IPS-18a (cell line): Measurements from ENCODE around the gene SMARCD3.

Experiments used
- H3K27ac ChIP-seq: one replicate; pipeline ENCODE4 v1.5.1; 2013; ENCODE audit warnings: low read length
- H3K27me3 ChIP-seq: one replicate; pipeline ENCODE4 v1.6.1; 2013; ENCODE audit warnings: mild to moderate bottlenecking, low read length; ENCODE audit not compliant: control insufficient read depth, insufficient read depth
- H3K36me3 ChIP-seq: one replicate; pipeline ENCODE4 v1.6.1; 2013; ENCODE audit warnings: low read depth, low read length; ENCODE audit not compliant: control insufficient read depth
- H3K4me1 ChIP-seq: one replicate; pipeline ENCODE4 v1.6.1; 2013; ENCODE audit warnings: low read depth, low read length; ENCODE audit not compliant: control insufficient read depth
- H3K4me3 ChIP-seq: one replicate; pipeline ENCODE4 v1.5.1; 2013; ENCODE audit warnings: low read length
- H3K9ac ChIP-seq: one replicate; pipeline ENCODE4 v1.6.1; 2013; ENCODE audit warnings: mild to moderate bottlenecking, low read length, moderate library complexity
- H3K9me3 ChIP-seq: one replicate; pipeline ENCODE4 v1.6.1; 2013; ENCODE audit warnings: low read depth, low read length; ENCODE audit not compliant: control insufficient read depth

Gene SMARCD3

DNA sequence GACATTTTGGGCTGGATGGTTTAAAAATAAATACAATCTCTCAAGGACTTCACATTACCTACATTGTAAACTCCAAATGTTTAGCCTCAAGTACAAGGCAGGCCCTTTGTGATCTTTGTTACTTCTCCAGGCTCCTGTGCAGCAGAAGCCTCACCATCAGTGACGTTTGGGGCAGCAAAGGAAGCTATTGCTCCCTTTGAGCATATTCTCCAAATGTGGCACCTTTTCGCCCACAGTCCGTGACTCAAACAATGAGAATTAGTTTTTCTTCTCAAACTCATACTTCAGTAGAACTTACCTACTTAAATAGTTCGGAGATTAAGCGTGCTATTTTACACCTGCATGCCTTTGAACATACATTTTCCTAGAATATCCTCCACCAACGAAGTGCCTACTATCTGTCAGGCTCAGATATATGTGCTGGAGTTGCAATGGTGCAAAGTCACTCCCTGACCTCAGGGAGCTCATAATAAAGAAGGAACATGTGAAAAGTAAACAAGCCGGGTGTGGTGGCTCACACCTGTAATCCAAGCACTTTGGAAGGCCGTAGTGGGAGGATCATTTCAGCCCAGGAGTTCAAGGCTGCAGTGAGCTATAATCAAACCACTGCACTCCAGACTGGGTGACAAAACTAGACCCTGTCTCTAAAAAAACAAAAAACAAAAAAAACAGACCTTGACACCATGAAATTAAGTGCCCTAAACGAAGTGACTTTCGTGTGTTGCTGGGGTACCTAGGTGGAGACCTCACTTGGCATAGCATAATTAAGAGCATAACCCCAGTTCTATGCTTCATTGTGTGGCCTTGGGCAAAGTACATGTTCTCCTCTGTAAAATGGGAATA lies 20.2 kb downstream of the SMARCD3 start:
- Histone ChIP-seq H3K36me3 (peaks cover 17% of the 10 kb centered on the region), H3K27ac (peak overlapping the region; percentile 62), H3K9me3 (no peaks in the 10 kb centered on the region), H3K4me3 (peak overlapping the region; percentile 78), H3K9ac (peak overlapping the region; percentile 70), H3K27me3 (no peaks in the 10 kb centered on the region), H3K4me1 (peaks cover 10% of the 10 kb centered on the region)

DNA sequence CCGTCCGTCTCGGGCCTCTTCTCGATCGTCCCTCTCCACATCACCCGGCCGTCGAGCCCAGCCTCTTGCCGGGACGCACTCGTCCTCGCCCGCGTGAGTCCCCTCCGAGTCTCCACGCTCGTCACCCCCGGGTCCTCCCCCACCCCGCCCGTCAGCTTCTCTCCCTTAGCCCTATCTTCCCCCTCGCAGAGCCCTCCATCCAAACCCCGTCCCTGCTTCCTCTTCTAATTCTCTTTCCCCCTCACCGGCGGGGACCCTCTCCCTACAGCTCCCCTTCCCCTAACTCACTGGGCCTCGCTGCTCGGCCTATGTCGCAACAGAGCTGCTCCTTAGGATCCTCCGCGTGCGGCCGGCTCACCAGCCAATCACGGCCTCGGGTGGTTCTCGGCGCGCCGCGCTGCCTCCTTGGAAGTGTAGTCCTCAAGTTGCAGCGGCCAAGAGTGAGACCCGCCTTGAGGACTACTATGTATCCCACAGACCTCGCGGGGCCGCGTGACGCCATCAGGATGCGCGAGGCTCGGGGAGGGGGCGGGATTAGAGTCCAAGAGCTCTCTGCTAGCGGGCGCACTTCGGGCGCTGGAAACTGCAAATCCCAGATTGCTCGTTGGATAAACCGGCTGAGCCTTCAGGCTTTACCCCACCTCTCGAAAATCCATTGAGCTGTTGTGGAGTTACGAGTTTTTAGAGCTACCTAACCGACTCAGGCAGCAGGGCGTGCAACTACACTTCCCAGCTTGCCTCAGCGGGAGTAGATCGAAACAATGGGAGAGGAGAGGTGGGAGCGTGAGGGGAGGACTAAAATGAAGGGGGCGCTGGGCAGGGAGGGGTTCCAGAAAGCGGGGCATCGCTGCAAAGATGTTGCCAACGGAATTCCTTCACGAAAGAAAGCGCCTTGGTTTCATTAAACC lies 21.4 kb downstream of the SMARCD3 start, which contains the start of gene ABCF2:
TSS of gene ABCF2 (minus strand) at position 331 of the 908 bp plus-strand sequence. CDS start 747 bp downstream, outside the sequence.
- Histone ChIP-seq H3K9me3 (no peaks in the 10 kb centered on the region), H3K36me3 (peaks cover 27% of the 10 kb centered on the region), H3K27ac (peak within 1 kb of the TSS; percentile 62), H3K4me3 (peak within 1 kb of the TSS; percentile 78), H3K27me3 (no peaks in the 10 kb centered on the region), H3K9ac (peak within 1 kb of the TSS; percentile 76), H3K4me1 (peaks cover 9% of the 10 kb centered on the region)

DNA sequence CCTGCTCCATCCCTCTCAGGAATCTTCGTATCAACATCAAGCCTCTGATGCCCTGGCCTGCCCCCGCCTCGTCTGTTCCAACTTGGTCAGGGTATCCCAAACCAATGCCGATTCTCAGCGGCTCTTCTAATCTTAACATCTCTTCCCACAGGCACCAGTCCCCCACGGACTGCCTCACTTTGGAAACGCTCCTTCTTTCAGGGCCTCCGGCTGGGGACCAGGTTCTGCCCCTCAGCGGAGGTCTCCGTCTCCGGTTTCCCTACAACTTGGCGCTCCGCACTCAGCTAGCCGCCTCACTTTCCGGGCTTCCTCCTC lies 22.0 kb downstream of the SMARCD3 start:
- H3K4me1 ChIP-seq = peaks cover 4% of the 10 kb centered on the region
- no peaks in the 10 kb centered on the region for H3K27me3 ChIP-seq
- peaks cover 32% of the 10 kb centered on the region for H3K36me3 ChIP-seq
- peak overlapping the region; percentile 78 for H3K4me3 ChIP-seq
- H3K9ac ChIP-seq = peak overlapping the region; percentile 76
- H3K27ac ChIP-seq = no peak overlapping the region
- no peaks in the 10 kb centered on the region for H3K9me3 ChIP-seq

DNA sequence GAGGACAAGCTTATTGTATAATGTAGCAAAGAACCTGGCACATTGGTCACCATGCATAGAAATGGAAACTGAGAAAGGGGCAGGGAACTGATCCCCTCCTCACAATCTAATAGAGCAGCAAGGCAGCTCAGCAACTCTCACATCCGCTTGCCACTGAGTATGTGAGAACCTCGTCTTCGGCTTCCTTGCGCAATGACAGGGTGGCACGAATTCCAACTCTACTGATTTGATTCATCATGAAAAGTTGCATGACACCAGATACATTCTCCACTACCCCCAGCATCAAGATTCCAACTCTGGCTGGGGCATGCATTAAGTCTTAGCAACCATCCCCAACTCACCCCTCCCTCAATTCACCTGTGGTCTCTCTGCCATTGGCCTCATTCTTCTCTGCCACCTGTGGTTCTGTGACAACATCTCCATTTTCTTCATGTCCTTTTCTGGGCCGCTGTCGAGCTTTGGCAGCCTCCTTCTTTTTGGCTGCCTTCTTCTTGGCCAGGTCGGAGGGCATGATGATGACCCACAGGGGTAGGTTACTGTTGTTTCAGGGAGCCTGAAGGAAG lies 22.5 kb downstream of the SMARCD3 start:
- peak overlapping the region; percentile 76 for H3K9ac ChIP-seq
- no peak overlapping the region for H3K27ac ChIP-seq
- H3K4me1 ChIP-seq = peaks cover 4% of the 10 kb centered on the region

DNA sequence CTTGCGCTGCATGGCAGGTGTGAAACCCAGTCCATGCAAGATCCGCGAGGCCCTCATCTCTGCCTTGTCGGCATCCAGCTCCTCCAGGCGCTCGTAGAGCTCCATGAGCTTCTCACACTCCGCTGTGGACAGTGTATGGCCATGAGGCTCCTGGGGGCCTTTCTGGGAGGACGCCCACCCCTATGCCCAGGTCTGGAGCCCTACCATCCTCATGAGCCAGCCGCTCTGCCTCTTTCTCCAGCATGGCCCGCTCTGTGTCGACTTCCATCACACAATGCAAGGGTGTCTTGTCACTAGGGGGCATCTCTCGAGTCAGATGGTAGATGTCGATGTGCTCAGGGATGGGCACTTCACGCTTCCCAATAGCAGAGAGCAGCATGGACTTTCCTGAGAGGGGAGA lies 24.8 kb downstream of the SMARCD3 start:
- Histone ChIP-seq H3K27me3 (no peaks in the 10 kb centered on the region), H3K4me1 (peaks cover 4% of the 10 kb centered on the region), H3K4me3 (no peak overlapping the region), H3K9me3 (no peaks in the 10 kb centered on the region), H3K36me3 (peaks cover 51% of the 10 kb centered on the region), H3K9ac (no peak overlapping the region), H3K27ac (no peak overlapping the region)

More for the DNA sequence above, 22.5 kb downstream of the SMARCD3 start:
- no peaks in the 10 kb centered on the region for H3K9me3 ChIP-seq
- H3K36me3 ChIP-seq = peaks cover 34% of the 10 kb centered on the region
- no peaks in the 10 kb centered on the region for H3K27me3 ChIP-seq
- H3K4me3 ChIP-seq = peak overlapping the region; percentile 78

DNA sequence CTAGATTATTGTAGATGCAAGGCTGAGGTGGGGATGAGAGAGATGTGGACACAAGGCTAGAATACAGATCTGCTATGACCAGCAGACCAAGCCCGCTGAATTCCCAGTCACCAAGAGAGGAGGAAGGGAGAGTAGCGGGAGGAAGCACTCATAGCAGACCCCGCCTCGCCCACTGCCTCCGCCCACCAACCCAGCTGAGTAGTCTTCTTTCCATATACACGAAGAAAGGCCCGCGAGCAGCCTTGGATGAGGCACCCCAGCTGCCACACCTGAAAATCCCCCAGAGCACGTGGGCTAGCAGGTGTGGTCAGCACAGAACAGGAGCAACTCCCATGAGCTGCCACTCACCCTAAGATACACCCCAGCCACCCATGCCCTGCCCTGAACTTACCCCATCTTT lies 30.3 kb downstream of the SMARCD3 start:
- Histone ChIP-seq H3K4me1 (no peaks in the 10 kb centered on the region), H3K9me3 (no peaks in the 10 kb centered on the region), H3K27ac (no peak overlapping the region), H3K36me3 (peaks cover 89% of the 10 kb centered on the region), H3K9ac (no peak overlapping the region), H3K27me3 (no peaks in the 10 kb centered on the region), H3K4me3 (no peak overlapping the region)

DNA sequence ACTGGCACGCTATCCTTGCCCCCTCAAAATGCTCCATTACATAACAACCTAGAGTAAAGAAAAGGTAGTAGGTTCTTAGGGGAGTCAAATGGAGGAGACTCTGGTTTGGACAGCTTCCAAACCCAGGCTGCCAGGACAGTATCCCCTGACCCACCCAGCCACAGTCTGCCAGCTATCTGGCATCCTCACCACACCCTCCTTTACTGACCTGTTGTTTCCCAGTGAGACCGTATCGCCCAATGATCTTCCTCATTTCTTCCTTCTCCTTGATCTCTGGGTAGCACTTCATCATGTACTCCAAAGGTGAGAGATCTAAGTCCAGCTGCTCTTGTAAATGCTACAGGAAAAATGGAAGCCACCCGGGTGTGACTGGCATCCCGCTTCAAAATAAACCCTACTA lies 33.1 kb downstream of the SMARCD3 start:
- H3K9me3 ChIP-seq = no peaks in the 10 kb centered on the region
- H3K27ac ChIP-seq = no peak overlapping the region
- H3K9ac ChIP-seq = no peak overlapping the region
- H3K4me1 ChIP-seq = peaks cover 5% of the 10 kb centered on the region
- H3K4me3 ChIP-seq = no peak overlapping the region
- no peaks in the 10 kb centered on the region for H3K27me3 ChIP-seq
- peaks cover 73% of the 10 kb centered on the region for H3K36me3 ChIP-seq

DNA sequence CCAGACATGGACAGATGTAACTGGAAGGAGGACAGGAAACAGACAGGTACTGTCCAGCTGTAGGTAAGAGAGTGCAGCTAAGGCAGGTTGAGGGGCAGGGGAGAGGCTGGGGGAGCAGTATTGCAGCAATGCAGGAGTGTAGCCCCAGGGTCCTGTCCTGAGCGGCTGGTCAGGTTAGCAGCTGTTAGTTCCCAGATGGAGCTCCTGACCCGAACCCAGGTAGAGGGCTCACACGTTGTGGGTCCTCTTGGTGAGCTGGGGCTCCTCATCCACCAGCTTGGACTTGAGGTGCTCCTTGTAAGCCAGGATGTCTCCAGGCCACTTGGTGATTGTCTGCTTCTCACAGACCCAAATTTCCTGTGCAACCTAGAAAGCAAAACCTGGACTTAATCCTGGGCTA lies 34.7 kb downstream of the SMARCD3 start:
- no peak overlapping the region for H3K9ac ChIP-seq
- H3K4me1 ChIP-seq = peaks cover 5% of the 10 kb centered on the region
- no peaks in the 10 kb centered on the region for H3K9me3 ChIP-seq
- peaks cover 63% of the 10 kb centered on the region for H3K36me3 ChIP-seq
- H3K27ac ChIP-seq = no peak overlapping the region
- no peaks in the 10 kb centered on the region for H3K27me3 ChIP-seq
- no peak overlapping the region for H3K4me3 ChIP-seq

DNA sequence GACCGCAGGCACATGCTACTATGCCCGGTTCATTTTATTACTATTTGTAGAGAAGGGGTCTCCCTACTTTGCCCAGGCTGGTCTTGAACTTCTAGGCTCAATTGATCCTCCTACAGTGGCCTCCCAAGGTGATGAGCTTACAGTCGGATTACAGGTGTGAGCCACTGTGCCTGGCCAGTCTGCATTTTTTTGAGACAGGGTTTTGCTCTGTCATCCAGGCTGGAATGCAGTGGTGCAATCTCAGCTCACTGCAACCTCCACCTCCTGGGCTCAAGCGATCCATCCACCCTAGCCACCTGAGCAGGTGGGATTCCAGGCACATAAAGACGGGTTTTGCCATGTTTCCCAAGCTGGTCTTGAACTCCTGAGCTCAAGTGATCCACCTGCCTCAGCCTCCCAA lies 35.9 kb downstream of the SMARCD3 start:
- peaks cover 5% of the 10 kb centered on the region for H3K4me1 ChIP-seq
- H3K9ac ChIP-seq = no peak overlapping the region
- H3K4me3 ChIP-seq = no peak overlapping the region
- H3K27ac ChIP-seq = no peak overlapping the region
- no peaks in the 10 kb centered on the region for H3K27me3 ChIP-seq
- H3K36me3 ChIP-seq = peaks cover 51% of the 10 kb centered on the region
- no peaks in the 10 kb centered on the region for H3K9me3 ChIP-seq

DNA sequence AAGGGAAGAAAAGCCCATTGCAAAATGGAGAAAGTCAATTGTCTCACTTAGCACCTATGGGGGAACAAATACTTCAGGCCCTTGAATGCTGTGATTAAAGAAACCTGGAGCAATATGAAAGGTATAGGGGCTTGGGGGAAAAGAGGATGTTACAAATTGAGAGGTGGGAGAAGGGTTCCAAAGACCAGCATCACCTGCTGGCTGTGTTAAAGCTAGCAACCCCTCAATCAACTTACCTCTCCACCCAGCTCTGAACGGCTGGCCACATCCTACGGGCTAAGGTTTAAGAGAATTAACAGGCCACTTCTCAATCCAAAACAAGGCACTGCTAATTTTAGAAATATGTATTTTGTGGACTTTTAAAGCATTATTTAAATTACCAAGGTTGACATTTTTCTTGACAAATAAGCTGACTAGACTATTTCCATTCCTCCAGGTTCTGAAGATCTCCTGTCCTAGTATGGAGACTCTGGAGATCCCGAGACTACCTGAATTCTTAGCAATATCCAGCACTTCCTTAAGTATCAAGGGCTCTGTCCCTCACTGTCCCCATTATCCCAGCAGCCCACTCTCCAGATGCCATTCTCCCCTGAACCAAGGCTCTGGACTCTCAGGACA lies 37.2 kb downstream of the SMARCD3 start:
- peaks cover 37% of the 10 kb centered on the region for H3K36me3 ChIP-seq
- H3K4me3 ChIP-seq = no peak overlapping the region
- H3K4me1 ChIP-seq = peaks cover 5% of the 10 kb centered on the region
- no peaks in the 10 kb centered on the region for H3K9me3 ChIP-seq
- no peak overlapping the region for H3K9ac ChIP-seq
- no peak overlapping the region for H3K27ac ChIP-seq
- no peaks in the 10 kb centered on the region for H3K27me3 ChIP-seq
